ENCODE results near the gene PGPEP1.

PGPEP1 gene

DNA sequence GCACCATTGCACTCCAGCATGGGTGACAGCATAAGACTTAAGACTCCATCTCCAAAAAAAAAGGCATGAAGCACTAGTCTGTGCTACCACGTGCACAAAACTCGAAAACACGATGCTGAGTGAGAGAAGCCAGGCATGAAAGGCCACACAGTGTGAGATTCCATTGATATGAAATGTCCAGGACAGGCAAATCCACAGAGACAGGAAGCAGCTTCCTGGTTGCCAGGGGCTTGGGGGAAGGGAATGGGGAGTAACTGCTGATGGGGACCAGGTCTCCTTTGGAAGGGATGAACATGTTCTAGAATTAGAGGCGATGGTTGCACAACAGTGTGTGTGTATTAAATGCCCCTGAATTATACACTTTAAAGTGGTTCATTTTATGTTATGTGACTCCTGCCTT is 43.1 kb upstream of the PGPEP1 start:
- no peaks in the 10 kb centered on the region for H3K27me3 ChIP-seq (ENCODE audit: insufficient read depth, poor library complexity, severe bottlenecking)
- no peaks in the 10 kb centered on the region for H3K9me3 ChIP-seq (ENCODE audit: severe bottlenecking)
- no peaks in the 10 kb centered on the region for H3K36me3 ChIP-seq (ENCODE audit: low read depth)
- ATAC-seq (ENCODE audit: low read depth), result no peak
- TF ChIP-seq, protein P1, sequence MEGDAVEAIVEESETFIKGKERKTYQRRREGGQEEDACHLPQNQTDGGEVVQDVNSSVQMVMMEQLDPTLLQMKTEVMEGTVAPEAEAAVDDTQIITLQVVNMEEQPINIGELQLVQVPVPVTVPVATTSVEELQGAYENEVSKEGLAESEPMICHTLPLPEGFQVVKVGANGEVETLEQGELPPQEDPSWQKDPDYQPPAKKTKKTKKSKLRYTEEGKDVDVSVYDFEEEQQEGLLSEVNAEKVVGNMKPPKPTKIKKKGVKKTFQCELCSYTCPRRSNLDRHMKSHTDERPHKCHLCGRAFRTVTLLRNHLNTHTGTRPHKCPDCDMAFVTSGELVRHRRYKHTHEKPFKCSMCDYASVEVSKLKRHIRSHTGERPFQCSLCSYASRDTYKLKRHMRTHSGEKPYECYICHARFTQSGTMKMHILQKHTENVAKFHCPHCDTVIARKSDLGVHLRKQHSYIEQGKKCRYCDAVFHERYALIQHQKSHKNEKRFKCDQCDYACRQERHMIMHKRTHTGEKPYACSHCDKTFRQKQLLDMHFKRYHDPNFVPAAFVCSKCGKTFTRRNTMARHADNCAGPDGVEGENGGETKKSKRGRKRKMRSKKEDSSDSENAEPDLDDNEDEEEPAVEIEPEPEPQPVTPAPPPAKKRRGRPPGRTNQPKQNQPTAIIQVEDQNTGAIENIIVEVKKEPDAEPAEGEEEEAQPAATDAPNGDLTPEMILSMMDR (IDR thresholded peaks at IDR 0.05; ENCODE audit: poor library complexity, severe bottlenecking), result no peak
- DNase-seq (ENCODE audit: low spot score), result no peak
- peaks cover 11% of the 10 kb centered on the region for H3K4me1 ChIP-seq (ENCODE audit: insufficient read depth, poor library complexity, severe bottlenecking)
- no peak overlapping the region for H3K4me3 ChIP-seq (ENCODE audit: severe bottlenecking)
- no peak overlapping the region for H3K27ac ChIP-seq (ENCODE audit: poor library complexity, severe bottlenecking)

DNA sequence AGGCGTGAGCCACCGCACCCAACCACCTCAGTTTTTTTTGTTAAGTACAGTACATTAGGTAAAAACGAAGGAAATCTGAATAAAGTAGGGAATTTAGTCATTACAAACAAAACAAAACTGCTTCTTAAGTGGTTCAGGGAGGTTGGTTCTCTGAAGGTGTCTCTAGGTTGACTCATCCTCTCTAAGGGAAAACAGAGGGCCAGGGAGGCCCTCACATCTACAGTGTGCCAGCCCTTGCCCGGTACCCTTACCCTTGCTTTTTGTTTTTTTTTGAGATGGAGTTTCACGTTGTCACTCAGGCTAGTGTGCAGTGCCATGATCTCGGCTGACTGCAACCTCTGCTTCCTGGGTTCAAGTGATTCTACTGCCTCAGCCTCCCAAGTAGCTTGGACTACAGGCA is 41.8 kb upstream of the PGPEP1 start:
- H3K27ac ChIP-seq (ENCODE audit: poor library complexity, severe bottlenecking), result no peak overlapping the region
- no peak for ATAC-seq (ENCODE audit: low read depth)
- H3K4me1 ChIP-seq (ENCODE audit: insufficient read depth, poor library complexity, severe bottlenecking), result peaks cover 5% of the 10 kb centered on the region

GRCh38 chr19:18299654-18300053 is 40.7 kb upstream of the PGPEP1 start:
- H3K9me3 ChIP-seq (ENCODE audit: severe bottlenecking), result no peaks in the 10 kb centered on the region
- H3K4me3 ChIP-seq (ENCODE audit: severe bottlenecking), result no peak overlapping the region
- DNase-seq (ENCODE audit: low spot score), result no peak
- no peak for ATAC-seq (ENCODE audit: low read depth)
- H3K27me3 ChIP-seq (ENCODE audit: insufficient read depth, poor library complexity, severe bottlenecking), result no peaks in the 10 kb centered on the region
- TF ChIP-seq, protein P1 (IDR thresholded peaks at IDR 0.05; ENCODE audit: poor library complexity, severe bottlenecking), result no peak
- H3K36me3 ChIP-seq (ENCODE audit: low read depth), result no peaks in the 10 kb centered on the region
- H3K4me1 ChIP-seq (ENCODE audit: insufficient read depth, poor library complexity, severe bottlenecking), result peaks cover 11% of the 10 kb centered on the region
- no peak overlapping the region for H3K27ac ChIP-seq (ENCODE audit: poor library complexity, severe bottlenecking)

More for the DNA sequence above, 41.8 kb upstream of the PGPEP1 start:
- no peak overlapping the region for H3K4me3 ChIP-seq (ENCODE audit: severe bottlenecking)
- DNase-seq (ENCODE audit: low spot score), result no peak
- no peaks in the 10 kb centered on the region for H3K27me3 ChIP-seq (ENCODE audit: insufficient read depth, poor library complexity, severe bottlenecking)
- no peaks in the 10 kb centered on the region for H3K36me3 ChIP-seq (ENCODE audit: low read depth)
- H3K9me3 ChIP-seq (ENCODE audit: severe bottlenecking), result no peaks in the 10 kb centered on the region
- TF ChIP-seq, protein P1 (IDR thresholded peaks at IDR 0.05; ENCODE audit: poor library complexity, severe bottlenecking), result no peak

- no peak for DNase-seq (ENCODE audit: low spot score)
Measured at GRCh38 chr19:18300930-18301717, 39.3 kb upstream of the PGPEP1 start.

More at GRCh38 chr19:18300930-18301717, 39.3 kb upstream of the PGPEP1 start:
- ATAC-seq (ENCODE audit: low read depth), result peak; percentile 40
- Histone ChIP-seq H3K9me3 (ENCODE audit: severe bottlenecking) (no peaks in the 10 kb centered on the region), H3K27me3 (ENCODE audit: insufficient read depth, poor library complexity, severe bottlenecking) (no peaks in the 10 kb centered on the region), H3K36me3 (ENCODE audit: low read depth) (no peaks in the 10 kb centered on the region; the same call in 1 of the 2 replicates), H3K4me1 (ENCODE audit: insufficient read depth, poor library complexity, severe bottlenecking) (peaks cover 16% of the 10 kb centered on the region), H3K4me3 (ENCODE audit: severe bottlenecking) (no peak overlapping the region), H3K27ac (ENCODE audit: poor library complexity, severe bottlenecking) (peak overlapping the region; percentile 31)
- TF ChIP-seq, protein P1 (IDR thresholded peaks at IDR 0.05; ENCODE audit: poor library complexity, severe bottlenecking), result no peak
